Measurements from ENCODE around the gene TJP3.

- TF ChIP-seq POLR2A (IDR thresholded peaks at IDR 0.05) (no peak), CTCF (IDR thresholded peaks at IDR 0.05) (no peak)
Observed at GRCh38 chr19:3760871-3761361, 52.7 kb downstream of the TJP3 start.
